GM18520 (cell line): Measurements from ENCODE around the gene FRY.

Source experiments
- ATAC-seq: cut with Tn5 transposase; IDR thresholded peaks from one replicate; pipeline ENCODE4 v1.9.1; 2021; ENCODE audit not compliant: unreplicated experiment

The FRY gene

GRCh38 chr13:32165796-32166195, 134.2 kb downstream of the FRY start:
- no peak for ATAC-seq

- ATAC-seq: no peak
Measured at GRCh38 chr13:32168131-32168530, 136.6 kb downstream of the FRY start.

GRCh38 chr13:32170841-32171240, 139.3 kb downstream of the FRY start:
- no peak for ATAC-seq

- ATAC-seq: no peak
Measured at GRCh38 chr13:32173881-32174280, 142.3 kb downstream of the FRY start.

- ATAC-seq: no peak
Measured at GRCh38 chr13:32174366-32174765, 142.8 kb downstream of the FRY start.

- ATAC-seq: no peak
Measured at GRCh38 chr13:32175307-32175706, 143.7 kb downstream of the FRY start.

- ATAC-seq: no peak
Measured at GRCh38 chr13:32175943-32176342, 144.4 kb downstream of the FRY start.

- ATAC-seq: no peak
Measured at GRCh38 chr13:32176696-32177095, 145.1 kb downstream of the FRY start.

- no peak for ATAC-seq
Measured at GRCh38 chr13:32178763-32179162, 147.2 kb downstream of the FRY start.

- no peak for ATAC-seq
Measured at GRCh38 chr13:32179708-32180107, 148.1 kb downstream of the FRY start.

GRCh38 chr13:32187651-32188050, 156.1 kb downstream of the FRY start:
- no peak for ATAC-seq

GRCh38 chr13:32191452-32191998, 160.0 kb downstream of the FRY start:
- no peak for ATAC-seq

- ATAC-seq: no peak
Measured at GRCh38 chr13:32195713-32196112, 164.1 kb downstream of the FRY start.

GRCh38 chr13:32199168-32199567, 167.6 kb downstream of the FRY start:
- ATAC-seq: no peak

- no peak for ATAC-seq
Measured at GRCh38 chr13:32200741-32201140, 169.2 kb downstream of the FRY start.

- no peak for ATAC-seq
Measured at GRCh38 chr13:32201809-32202208, 170.2 kb downstream of the FRY start.

- ATAC-seq: no peak
Measured at GRCh38 chr13:32202268-32202667, 170.7 kb downstream of the FRY start.

- no peak for ATAC-seq
Measured at GRCh38 chr13:32203221-32203620, 171.6 kb downstream of the FRY start.

- no peak for ATAC-seq
Measured at GRCh38 chr13:32203736-32204135, 172.2 kb downstream of the FRY start.

GRCh38 chr13:32205431-32206096, 174.0 kb downstream of the FRY start:
- ATAC-seq: no peak

GRCh38 chr13:32206097-32206740, 174.6 kb downstream of the FRY start:
- ATAC-seq: no peak

- ATAC-seq: no peak
Measured at GRCh38 chr13:32208860-32209259, 177.3 kb downstream of the FRY start.

- no peak for ATAC-seq
Measured at GRCh38 chr13:32209652-32210051, 178.1 kb downstream of the FRY start.
